ENCODE results near the gene ABI3.
A peak's percentile ranks its signal among the peaks of the same experiment; 100 is the strongest.

Gene ABI3

DNA sequence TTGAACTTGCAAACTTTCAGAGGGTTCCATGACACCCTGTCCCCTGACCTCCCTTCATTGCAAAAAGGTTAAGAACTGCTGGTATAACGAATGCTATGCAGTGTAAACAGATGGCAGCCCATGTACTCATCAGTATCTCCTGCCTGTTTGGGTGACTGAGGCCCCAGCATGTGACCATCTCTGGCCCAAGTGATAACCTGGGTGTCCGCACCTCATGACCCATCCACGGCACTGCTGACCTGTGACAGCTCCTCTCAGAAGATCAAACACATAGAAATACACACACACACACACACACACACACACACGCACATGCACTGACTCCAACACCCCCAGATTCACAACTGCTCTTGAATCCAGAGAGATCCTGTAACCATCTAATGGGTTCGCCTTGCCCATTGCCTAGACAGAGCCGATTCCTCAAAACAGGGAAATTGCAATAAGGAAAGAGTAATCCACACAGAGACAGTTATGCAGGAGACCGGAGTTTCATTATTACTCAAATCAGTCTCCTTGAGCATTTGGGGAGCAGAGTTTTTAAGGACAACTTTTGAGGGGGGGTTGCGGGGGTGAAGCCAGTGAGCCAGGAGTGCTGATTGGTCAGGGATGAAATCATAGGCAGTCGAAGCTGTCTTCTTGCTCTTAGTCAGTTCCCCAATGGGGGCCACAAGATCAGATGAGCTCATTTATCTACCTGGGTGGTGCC is 31.3 kb downstream of the ABI3 start:
- H3K27me3 ChIP-seq (ENCODE audit: control insufficient read depth, insufficient read depth, low read length), result peaks cover 29% of the 10 kb centered on the region

DNA sequence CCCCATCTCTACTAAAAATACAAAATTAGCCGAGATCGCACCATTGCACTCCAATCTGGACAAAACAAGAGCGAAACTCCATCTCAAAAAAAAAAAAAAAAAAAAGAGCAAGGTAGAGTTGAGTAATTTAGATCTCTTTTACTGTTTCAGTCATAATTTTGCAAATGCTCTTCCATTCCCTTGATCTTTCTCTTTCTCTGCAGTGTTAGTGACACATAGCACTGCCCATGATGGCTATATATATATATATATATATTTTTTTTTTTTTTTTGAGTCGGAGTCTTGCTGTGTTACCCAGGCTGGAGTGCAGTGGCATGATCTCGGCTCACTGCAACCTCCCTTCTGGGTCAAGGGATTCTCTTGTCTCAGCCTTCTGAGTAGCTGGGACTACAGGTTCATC is 32.3 kb downstream of the ABI3 start:
- Histone ChIP-seq H3K4me3 (ENCODE audit: low read length) (no peak overlapping the region), H3K36me3 (ENCODE audit: insufficient read depth, low read length) (no peaks in the 10 kb centered on the region), H3K4me2 (ENCODE audit: low read length) (no peak overlapping the region), H3K9me3 (replicated peaks; ENCODE audit: low read length) (no peaks in the 10 kb centered on the region), H3K9ac (ENCODE audit: low read depth, low read length) (no peak overlapping the region), H3K4me1 (ENCODE audit: control insufficient read depth, insufficient read depth, low read length) (no peaks in the 10 kb centered on the region), H3K27me3 (ENCODE audit: control insufficient read depth, insufficient read depth, low read length) (peaks cover 26% of the 10 kb centered on the region)

More for the DNA sequence above, 31.3 kb downstream of the ABI3 start:
- Histone ChIP-seq H3K9me3 (replicated peaks; ENCODE audit: low read length) (no peaks in the 10 kb centered on the region), H3K9ac (ENCODE audit: low read depth, low read length) (no peak overlapping the region), H3K36me3 (ENCODE audit: insufficient read depth, low read length) (no peaks in the 10 kb centered on the region), H3K4me3 (ENCODE audit: low read length) (no peak overlapping the region), H3K4me1 (ENCODE audit: control insufficient read depth, insufficient read depth, low read length) (no peaks in the 10 kb centered on the region), H3K4me2 (ENCODE audit: low read length) (no peak overlapping the region)

DNA sequence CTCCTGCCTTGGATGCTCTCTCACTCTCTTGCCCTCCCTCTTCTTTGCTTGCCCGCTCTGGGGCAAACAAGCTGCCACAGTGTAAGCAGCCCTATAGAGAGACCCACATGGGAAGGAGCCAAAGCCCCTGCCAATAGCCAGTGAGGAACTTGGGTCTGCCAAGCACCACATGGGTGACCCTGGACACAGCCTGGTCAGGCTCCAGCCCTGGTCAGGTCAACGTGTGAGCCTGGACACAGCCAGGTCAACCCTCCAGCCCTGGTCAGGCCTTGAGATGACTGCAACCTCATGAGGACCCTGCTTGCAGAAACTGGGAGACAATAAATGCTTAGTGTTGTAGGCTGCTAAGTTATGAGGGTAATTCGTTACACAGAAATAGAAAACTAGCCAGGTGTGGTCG is 34.3 kb downstream of the ABI3 start:
- no peak overlapping the region for H3K4me2 ChIP-seq (ENCODE audit: low read length)
- H3K9ac ChIP-seq (ENCODE audit: low read depth, low read length), result no peak overlapping the region
- H3K36me3 ChIP-seq (ENCODE audit: insufficient read depth, low read length), result no peaks in the 10 kb centered on the region
- peaks cover 19% of the 10 kb centered on the region for H3K27me3 ChIP-seq (ENCODE audit: control insufficient read depth, insufficient read depth, low read length)
- no peak overlapping the region for H3K4me3 ChIP-seq (ENCODE audit: low read length)
- peaks cover 6% of the 10 kb centered on the region for H3K4me1 ChIP-seq (ENCODE audit: control insufficient read depth, insufficient read depth, low read length)
- H3K9me3 ChIP-seq (replicated peaks; ENCODE audit: low read length), result no peaks in the 10 kb centered on the region

DNA sequence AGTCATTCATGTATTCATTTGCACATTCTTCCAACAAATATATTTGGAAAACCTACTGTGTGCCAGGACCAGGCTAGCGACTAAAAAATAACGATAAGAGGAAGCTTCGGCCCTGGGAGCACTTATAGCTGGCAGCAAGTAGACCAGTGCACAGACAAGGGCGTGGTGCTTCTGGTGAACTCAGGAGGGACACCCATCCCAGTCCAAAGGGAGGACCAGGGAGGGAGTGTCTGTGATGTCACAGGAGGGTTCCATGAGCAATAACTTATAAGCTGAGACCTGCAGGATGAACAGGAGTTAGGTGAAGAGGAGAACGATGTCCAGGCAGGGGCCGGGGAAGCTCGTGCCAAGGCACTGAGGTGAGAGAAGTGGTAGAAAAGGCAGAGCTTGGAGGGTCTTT is 37.4 kb downstream of the ABI3 start:
- H3K9ac ChIP-seq (ENCODE audit: low read depth, low read length), result no peak overlapping the region
- H3K36me3 ChIP-seq (ENCODE audit: insufficient read depth, low read length), result no peaks in the 10 kb centered on the region
- no peaks in the 10 kb centered on the region for H3K9me3 ChIP-seq (replicated peaks; ENCODE audit: low read length)
- H3K27me3 ChIP-seq (ENCODE audit: control insufficient read depth, insufficient read depth, low read length), result peaks cover 12% of the 10 kb centered on the region
- no peak overlapping the region for H3K4me3 ChIP-seq (ENCODE audit: low read length)
- peaks cover 6% of the 10 kb centered on the region for H3K4me1 ChIP-seq (ENCODE audit: control insufficient read depth, insufficient read depth, low read length)
- no peak overlapping the region for H3K4me2 ChIP-seq (ENCODE audit: low read length)

DNA sequence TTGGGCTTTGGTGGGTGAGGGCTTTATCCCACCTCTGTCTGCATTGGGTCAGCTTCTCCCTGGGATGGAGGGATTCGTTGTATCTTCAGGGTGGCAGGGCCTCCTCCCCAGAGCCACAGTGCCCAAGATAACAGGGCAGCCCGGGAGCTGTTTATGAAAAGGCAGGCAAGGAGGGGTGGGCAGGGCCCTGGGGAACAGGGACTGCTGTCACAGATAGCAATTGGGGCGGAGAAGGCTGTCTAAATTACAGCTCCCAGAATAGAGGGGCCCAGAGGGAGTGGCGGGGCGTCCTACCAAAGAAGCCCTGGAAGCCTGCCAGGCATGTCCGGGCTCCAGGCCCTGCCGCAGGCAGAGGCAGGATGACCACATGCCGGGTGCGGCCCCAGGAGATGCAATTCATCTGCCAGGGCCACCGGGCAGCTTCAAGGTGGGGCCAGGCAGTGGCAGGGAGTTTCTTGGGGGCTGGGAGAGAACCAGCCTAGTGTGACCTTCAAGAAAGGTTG is 38.8 kb downstream of the ABI3 start:
- Histone ChIP-seq H3K36me3 (ENCODE audit: insufficient read depth, low read length) (no peaks in the 10 kb centered on the region), H3K4me3 (ENCODE audit: low read length) (no peak overlapping the region), H3K4me1 (ENCODE audit: control insufficient read depth, insufficient read depth, low read length) (peaks cover 6% of the 10 kb centered on the region), H3K4me2 (ENCODE audit: low read length) (no peak overlapping the region), H3K27me3 (ENCODE audit: control insufficient read depth, insufficient read depth, low read length) (peaks cover 12% of the 10 kb centered on the region), H3K9ac (ENCODE audit: low read depth, low read length) (no peak overlapping the region), H3K9me3 (replicated peaks; ENCODE audit: low read length) (no peaks in the 10 kb centered on the region)

DNA sequence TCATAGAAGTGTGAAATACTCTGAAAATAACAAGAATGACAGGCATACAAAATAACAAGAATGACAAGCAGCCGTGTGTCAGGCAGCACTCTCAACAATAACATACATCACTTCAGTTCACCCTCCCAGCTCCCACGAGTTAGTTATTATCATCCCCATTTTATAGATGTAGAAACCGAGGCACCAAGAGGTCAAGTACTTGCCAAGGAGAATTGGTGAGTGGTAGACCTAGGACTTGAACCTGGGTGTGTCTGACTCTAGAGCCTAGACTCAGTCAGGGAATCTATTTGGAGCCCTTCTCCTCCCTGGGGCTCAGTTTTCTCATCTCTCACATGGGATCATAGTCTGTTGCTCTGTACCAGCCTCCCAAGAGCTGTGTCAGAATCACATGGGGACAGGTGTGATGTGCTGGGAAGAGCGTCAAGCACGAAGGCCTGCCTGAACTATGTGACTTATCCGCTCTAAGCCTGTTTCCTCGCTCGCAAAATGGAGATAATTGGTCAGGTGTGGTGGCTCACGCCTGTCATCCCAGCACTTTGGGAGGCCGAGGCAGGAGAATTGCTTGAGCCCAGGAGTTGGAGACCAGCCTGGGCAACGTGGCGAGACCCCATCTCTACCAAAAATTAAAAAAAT is 39.5 kb downstream of the ABI3 start:
- peaks cover 9% of the 10 kb centered on the region for H3K27me3 ChIP-seq (ENCODE audit: control insufficient read depth, insufficient read depth, low read length)

DNA sequence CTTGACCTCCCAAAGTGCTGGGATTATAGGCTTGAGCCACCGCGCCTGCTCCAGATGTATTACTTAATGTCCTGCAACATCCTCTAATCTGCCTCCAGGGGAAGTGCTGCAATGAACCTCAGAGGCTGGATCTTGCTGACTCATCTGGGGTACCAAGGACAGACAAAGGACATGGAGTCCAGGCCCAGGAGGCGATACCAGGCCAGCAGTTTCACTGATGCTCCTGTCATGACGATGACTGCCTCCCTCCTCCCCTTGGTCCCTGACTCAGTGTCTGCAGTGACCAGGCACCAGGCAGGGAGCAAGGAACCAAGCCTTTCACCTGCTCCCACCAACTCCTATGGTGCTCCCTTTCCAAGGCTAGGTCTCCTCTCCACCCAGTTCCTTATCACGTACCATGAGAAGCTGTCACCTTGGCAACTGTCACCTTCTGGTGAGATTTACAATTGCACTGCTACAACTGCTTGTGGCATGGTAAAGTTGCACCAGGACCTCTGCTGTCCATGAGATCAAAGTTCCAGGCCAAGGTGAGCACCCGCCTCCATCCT is 41.7 kb downstream of the ABI3 start:
- H3K4me2 ChIP-seq (ENCODE audit: low read length), result no peak overlapping the region
- H3K27me3 ChIP-seq (ENCODE audit: control insufficient read depth, insufficient read depth, low read length), result peaks cover 11% of the 10 kb centered on the region
- H3K4me3 ChIP-seq (ENCODE audit: low read length), result no peak overlapping the region
- H3K9me3 ChIP-seq (replicated peaks; ENCODE audit: low read length), result no peaks in the 10 kb centered on the region
- H3K4me1 ChIP-seq (ENCODE audit: control insufficient read depth, insufficient read depth, low read length), result peaks cover 6% of the 10 kb centered on the region
- H3K36me3 ChIP-seq (ENCODE audit: insufficient read depth, low read length), result no peaks in the 10 kb centered on the region
- no peak overlapping the region for H3K9ac ChIP-seq (ENCODE audit: low read depth, low read length)

More for the DNA sequence above, 39.5 kb downstream of the ABI3 start:
- H3K9ac ChIP-seq (ENCODE audit: low read depth, low read length), result no peak overlapping the region
- H3K36me3 ChIP-seq (ENCODE audit: insufficient read depth, low read length), result no peaks in the 10 kb centered on the region
- no peak overlapping the region for H3K4me2 ChIP-seq (ENCODE audit: low read length)
- H3K4me1 ChIP-seq (ENCODE audit: control insufficient read depth, insufficient read depth, low read length), result peaks cover 6% of the 10 kb centered on the region
- no peak overlapping the region for H3K4me3 ChIP-seq (ENCODE audit: low read length)
- no peaks in the 10 kb centered on the region for H3K9me3 ChIP-seq (replicated peaks; ENCODE audit: low read length)

DNA sequence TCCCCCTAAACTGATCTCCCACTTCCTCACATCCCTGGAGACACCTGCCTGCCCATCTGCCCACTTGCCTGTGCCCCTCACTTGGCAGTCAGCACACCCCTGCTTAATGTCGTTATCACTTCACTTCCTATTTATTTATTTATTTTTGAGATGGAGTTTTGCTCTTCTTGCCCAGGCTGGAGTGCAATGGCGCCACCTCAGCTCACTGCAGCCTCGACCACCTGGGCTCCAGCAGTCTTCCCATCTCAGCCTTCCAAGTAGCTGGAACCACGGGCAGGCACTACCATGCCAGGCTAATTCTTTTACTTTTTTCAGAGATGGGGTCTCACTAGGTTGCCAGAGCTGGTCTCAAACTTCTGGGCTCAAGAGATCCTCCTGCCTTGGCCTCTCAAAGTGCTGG is 43.6 kb downstream of the ABI3 start:
- H3K27me3 ChIP-seq (ENCODE audit: control insufficient read depth, insufficient read depth, low read length), result peaks cover 14% of the 10 kb centered on the region
- no peak overlapping the region for H3K9ac ChIP-seq (ENCODE audit: low read depth, low read length)
- peaks cover 6% of the 10 kb centered on the region for H3K4me1 ChIP-seq (ENCODE audit: control insufficient read depth, insufficient read depth, low read length)
- H3K4me2 ChIP-seq (ENCODE audit: low read length), result no peak overlapping the region
- H3K9me3 ChIP-seq (replicated peaks; ENCODE audit: low read length), result no peaks in the 10 kb centered on the region
- H3K4me3 ChIP-seq (ENCODE audit: low read length), result no peak overlapping the region
- H3K36me3 ChIP-seq (ENCODE audit: insufficient read depth, low read length), result no peaks in the 10 kb centered on the region

DNA sequence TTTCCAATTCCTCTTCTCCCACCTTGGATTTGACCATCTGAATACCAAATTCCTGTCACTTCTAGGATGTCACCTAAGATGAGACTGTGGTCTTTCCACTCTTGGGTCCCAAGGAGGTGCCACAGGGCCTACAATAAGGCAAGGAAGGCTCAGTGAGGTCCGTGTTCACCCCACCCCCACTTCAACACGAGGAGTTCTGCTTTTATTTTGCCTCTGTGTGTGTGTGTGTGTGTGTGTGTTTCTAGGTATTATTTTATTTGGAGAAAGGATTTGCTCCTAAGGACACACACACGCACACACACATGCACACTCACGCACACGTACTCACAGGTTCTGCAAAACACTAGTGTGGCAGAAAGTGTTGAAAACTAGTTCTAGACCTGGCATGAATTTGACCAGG is 44.6 kb downstream of the ABI3 start:
- H3K4me1 ChIP-seq (ENCODE audit: control insufficient read depth, insufficient read depth, low read length), result peaks cover 6% of the 10 kb centered on the region
- H3K9ac ChIP-seq (ENCODE audit: low read depth, low read length), result no peak overlapping the region
- no peak overlapping the region for H3K4me2 ChIP-seq (ENCODE audit: low read length)
- no peak overlapping the region for H3K4me3 ChIP-seq (ENCODE audit: low read length)
- peaks cover 8% of the 10 kb centered on the region for H3K27me3 ChIP-seq (ENCODE audit: control insufficient read depth, insufficient read depth, low read length)
- no peaks in the 10 kb centered on the region for H3K36me3 ChIP-seq (ENCODE audit: insufficient read depth, low read length)
- H3K9me3 ChIP-seq (replicated peaks; ENCODE audit: low read length), result no peaks in the 10 kb centered on the region

DNA sequence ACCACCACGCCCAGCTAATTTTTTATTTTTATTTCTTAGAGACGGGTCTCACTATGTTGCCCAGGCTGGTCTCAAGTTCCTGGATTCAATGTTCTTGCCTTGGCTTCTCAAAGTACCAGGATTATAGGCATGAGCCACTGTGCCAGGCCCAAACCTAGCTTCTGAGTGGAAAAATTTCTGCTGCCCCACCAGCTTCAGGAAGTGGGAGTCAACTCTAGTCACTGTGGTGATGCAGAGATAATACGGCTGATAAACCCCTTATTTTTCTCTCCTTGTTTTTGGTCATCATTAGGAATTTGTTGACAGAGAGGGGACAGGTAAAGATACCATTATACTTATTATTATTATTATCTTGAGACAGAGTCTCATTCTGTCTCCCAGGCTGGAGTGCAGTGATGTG is 47.9 kb downstream of the ABI3 start:
- H3K4me2 ChIP-seq (ENCODE audit: low read length), result no peak overlapping the region
- H3K4me1 ChIP-seq (ENCODE audit: control insufficient read depth, insufficient read depth, low read length), result peaks cover 16% of the 10 kb centered on the region
- H3K9ac ChIP-seq (ENCODE audit: low read depth, low read length), result no peak overlapping the region
- H3K27me3 ChIP-seq (ENCODE audit: control insufficient read depth, insufficient read depth, low read length), result peaks cover 7% of the 10 kb centered on the region
- H3K4me3 ChIP-seq (ENCODE audit: low read length), result no peak overlapping the region
- H3K36me3 ChIP-seq (ENCODE audit: insufficient read depth, low read length), result no peaks in the 10 kb centered on the region
- H3K9me3 ChIP-seq (replicated peaks; ENCODE audit: low read length), result no peaks in the 10 kb centered on the region

DNA sequence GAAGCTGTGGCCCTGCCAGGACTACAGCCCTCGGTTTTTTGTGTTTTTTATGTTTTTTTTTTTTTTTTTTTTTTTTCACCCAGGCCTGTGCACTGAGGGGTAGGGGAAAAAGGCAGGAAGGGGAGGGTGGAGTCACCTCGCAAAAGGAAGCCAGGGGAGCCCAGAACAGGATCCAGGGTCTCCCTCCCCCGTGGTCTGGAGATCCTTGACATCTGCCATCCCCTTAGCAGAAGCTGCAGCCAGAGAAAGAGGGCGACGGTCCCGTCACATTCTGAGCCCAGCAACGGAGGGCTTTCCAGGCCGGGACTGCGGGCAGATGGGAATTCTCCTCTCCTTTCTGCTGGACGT is 49.1 kb downstream of the ABI3 start:
- Histone ChIP-seq H3K9ac (ENCODE audit: low read depth, low read length) (peak overlapping the region; percentile 86), H3K4me3 (ENCODE audit: low read length) (peak overlapping the region; percentile 68), H3K9me3 (replicated peaks; ENCODE audit: low read length) (no peaks in the 10 kb centered on the region), H3K27me3 (ENCODE audit: control insufficient read depth, insufficient read depth, low read length) (peaks cover 7% of the 10 kb centered on the region), H3K36me3 (ENCODE audit: insufficient read depth, low read length) (no peaks in the 10 kb centered on the region), H3K4me2 (ENCODE audit: low read length) (peak overlapping the region; percentile 84), H3K4me1 (ENCODE audit: control insufficient read depth, insufficient read depth, low read length) (peaks cover 16% of the 10 kb centered on the region)

Measured in skeletal muscle satellite cell (primary cell).